NCI-H748 (cell line): ENCODE data around the gene ARID1B.

Experiments used
- DNase-seq: peaks from one replicate; lab custom pipeline; 2025; ENCODE audit not compliant: unreplicated experiment; lab: John Stamatoyannopoulos, UW

ARID1B gene

DNA sequence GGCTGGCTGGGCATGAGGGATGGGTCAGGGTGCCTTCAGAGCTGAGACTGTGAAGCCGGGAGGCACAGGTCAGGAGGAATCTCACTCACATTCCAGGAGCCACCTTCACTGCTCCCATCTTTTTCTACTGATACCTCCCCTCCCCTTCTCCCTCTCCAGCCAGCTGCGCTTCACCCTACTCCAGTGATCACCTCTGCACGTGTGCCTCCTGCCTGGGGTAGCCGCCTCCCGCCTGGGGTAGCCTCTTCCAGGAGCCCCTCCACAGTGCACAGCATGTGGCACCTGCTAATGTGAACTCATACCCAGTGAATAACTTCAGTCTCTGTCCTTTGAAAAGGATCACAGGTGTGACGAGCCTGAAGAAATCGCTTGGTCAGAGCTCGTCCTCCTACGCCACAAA, 313.6 kb downstream of the ARID1B start:
- no peak for DNase-seq

DNA sequence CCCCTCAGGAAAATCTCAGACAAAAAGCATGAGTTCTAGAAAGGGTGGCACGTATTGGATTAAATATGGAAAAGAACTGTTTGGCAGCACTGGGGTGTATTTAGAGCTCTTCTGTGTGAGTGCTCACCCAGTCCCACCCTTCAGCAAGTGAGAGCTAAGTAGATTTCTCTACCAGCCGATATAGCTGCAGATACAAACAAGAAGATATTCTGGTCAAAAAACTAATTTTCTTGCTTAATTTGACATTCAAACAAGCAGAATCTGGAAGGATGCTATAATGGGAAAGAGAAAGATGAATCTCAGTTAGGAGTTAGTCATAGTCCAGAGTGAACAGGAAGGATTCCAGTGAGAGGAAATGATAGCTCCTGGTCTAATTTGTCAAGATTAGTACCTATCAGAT, 314.1 kb downstream of the ARID1B start:
- DNase-seq: no peak

DNA sequence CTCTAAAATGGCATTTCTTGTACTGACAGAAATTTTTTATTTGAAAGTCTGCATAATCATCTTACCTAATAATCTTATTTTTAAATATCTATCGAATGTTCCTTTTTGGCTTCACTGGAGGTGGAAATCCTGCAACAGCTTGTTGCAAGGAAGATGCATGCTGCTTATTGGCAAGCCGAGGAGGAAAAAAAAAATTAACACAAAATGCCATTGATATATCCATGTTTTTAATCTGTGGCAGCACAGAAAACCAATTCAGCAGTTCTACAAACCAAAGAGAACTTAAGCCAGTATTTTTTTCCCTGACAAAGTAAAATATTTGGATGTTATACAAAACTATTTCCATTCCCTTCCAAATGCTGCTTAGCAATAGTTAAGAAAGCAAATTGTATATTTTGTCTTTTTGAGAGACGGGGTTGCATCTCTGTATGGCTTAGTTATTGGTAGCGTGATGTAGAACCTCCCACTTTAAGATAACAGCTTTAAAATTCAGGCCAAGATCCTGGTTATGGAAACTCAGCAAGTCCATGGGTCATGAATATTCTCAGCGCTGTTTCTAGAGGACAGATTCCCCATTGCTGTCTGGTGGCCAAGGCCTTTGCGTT, 314.8 kb downstream of the ARID1B start:
- no peak for DNase-seq

DNA sequence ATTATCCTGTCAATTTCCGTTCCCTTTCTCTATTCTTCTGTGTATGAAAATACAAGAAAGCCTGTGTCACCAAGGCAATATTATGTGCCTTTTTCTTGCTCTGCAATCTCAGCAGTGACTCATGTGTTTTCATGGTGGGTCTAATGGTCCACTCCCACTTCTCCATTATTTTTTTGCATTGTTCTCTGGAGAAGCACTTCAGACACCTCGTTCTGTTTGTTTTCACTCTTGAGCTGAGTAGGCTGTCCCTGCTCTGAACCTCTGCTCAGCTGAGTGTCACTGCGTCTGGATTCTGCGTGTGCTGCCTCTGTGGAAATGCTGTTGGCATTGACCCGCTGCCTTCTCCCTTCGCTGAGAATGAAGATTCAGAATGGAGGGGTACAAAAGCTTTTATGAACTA, 315.6 kb downstream of the ARID1B start:
- peak; percentile 85 for DNase-seq

DNA sequence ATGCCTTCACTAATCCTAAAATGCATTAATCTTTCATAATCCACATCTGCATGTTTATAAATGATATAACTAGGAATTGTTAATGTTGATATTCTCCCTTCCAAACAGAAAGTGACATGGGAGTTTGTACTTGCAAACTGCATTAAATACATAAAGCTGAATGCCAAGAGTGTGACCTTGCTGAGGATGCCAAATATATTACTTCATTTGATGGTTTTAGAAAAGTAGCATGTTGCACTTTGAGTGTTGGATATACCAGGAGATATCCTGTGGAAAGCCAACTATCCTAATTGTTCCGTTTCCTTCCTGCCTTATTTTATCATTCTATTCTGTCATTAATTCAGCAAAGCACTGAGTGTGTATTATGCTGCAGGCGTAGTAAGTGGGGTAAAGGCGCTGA, 316.4 kb downstream of the ARID1B start:
- no peak for DNase-seq

DNA sequence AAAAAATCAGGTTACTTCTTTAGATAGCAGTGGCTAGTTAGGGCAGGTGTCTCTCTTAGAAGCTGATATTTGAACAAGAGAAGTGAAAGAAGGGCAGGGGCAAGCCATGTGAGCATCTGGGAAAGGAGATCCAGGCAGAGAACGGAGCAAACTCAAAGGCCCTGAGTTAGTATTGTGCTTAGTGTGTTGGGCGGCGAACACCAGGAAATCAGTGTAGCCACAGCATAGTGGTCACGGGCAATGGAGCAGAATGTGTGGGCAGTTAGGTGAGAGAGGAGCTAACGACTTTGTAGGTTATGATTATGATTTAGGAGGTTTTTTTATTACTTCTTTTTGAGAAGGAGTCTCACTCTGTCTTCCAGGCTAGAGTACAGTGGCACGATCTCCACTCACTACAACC, 316.9 kb downstream of the ARID1B start:
- DNase-seq: no peak

DNA sequence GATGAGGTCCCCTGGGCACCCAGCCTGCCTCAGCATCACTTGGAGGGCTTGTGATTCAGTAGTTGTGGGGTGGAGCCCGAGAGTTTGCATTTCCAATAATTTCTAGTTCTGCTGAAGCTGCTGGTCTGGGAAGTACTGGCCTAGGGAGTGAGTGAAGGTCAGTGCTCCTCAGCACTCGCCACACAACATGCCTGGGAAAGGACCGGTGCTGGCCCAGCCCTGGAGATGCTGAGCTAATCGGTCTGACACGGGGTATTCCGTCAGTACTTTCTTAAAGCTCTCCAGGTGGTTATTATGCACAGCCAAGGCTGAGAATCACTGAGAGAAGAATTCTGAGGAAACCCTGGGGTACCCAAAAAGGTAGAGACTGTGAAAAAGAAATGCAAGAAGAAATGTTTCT, 317.9 kb downstream of the ARID1B start:
- DNase-seq: no peak

DNA sequence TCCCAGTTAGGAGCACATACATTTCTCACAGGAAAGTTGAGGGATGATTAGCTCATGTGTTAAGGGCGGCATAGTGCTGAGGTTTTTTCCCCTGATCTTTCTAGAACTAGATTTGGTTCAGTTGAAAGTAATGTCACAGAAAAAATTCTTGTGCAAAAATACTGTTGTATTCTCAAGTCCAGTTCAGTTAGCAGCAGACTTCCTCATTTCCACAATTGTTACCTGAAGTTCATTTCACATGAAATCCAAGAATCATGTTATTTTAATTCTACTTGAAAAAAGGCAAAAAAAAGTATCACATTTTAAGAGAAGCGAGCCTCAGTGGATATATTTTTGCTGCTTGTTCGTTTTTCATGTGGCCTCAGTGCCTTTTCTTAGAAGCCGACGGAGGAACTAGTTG, 318.4 kb downstream of the ARID1B start:
- no peak for DNase-seq

DNA sequence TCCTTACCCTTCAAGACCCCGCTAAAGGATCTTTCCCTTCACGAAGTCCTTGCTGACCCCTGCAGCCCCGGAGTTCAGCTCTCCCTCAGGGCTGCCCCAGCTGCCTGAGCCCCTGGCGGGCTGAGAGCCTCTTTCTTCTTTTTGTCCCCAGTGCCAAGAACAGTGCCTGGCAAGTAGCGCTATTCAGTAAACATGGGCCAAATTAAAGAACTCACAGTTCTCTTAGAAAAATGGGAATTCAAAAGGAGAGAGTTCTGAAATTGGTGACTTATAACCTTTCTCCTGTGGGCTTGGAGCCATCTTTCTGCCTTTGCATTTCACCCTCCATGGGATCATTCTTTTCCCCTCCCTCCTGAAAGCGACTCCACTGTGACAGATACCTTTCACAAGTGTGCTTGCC, 318.9 kb downstream of the ARID1B start:
- DNase-seq: no peak

DNA sequence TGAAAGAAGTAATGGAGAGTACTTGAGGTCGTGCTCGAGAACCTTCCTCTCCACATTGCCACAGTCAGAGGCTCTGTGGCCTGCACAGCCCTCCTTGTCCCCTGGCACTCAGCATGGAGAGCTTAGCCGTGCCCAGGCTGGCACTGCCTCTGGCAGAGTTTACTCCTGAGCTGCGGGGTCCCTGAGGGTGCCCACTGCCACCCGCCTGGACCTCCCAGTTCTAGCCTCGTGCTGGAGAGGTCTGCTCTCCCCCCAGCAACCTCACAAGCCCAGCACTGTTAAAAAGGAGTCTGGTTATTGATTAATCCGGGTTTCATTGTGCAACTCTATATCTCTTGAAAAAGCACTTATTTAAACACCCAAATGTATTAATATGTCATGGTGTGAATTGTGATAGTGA, 319.3 kb downstream of the ARID1B start:
- no peak for DNase-seq

DNA sequence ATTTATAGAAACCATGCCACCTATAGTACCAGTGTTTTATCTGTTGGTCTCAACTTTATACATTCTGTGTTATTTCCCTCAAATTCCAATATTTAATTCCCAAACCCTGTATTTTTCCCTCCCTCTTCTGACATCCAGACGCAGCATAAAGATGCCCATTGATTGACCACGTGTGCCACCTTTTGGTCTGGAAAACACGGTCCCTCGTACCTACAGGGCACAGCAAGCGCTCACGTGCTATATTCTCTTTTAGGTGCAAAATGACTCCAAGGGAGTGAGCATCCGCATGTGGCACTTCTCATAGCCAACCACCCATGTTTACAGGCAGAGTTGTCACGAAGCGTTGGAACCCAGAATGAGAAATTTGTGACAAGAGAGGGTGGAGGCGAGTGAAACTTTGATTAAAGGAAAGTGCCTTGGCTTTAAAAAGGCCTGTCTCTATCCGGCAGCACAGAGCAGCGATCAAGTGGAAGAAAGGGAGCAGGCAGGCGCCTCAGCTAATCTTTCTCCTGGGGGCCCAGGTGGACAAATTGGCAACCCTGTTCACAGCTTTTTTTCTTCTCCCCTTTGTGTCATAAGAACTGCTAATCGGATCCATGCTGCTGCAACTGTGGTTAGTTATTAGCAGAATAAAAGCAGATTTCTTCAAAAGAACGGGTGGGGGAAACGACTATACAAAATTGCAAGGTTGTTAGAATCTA, 320.2 kb downstream of the ARID1B start:
- no peak for DNase-seq

DNA sequence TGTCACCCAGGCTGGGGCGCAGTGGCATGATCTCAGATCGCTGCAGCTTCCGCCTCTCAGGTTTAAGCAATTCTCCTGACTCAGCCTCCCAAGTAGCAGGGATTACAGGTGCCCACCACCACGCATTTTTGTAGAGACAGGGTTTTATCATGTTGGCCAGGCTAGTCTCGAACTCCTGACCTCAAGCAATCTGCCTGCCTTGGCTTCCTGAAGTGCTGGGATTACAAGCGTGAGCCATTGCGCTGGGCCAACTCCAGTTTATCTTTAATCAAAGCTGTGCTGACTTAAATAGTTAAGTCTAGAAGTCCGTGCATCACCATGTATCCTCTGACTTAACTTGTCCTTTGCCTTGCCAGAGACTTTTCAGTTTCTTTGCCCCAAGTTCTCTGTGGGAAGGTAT, 321.8 kb downstream of the ARID1B start:
- no peak for DNase-seq

DNA sequence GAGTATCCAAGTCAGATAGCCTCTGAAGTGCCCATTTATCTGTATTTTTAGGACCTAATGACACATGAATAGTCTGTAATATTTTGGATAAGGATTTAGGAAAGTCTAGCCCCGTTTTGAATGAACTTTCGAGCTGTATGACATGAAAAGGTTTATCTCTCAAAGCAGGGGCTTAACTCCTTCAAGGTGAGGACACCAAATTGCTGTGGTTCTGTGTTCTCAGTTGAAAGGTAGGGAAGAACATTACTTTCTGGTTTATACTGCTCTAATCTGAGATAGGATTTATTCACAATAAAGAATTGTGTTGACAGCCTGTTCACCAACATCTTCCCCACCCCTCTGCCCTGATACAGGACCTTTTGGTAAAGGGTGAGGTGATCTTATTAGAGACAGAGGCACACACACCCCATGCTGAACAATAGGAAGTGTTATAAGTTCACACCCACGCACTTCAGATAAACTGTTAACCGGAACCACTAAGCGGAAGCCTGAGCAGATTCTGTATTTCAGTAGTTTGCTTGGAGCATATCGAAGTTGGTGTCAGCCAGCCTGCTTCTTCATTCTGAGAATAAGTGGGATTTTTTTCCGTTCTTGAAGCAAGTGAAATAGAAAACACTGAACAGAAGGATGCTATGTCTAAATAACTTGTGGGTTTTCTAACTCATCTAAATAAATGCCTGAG, 322.9 kb downstream of the ARID1B start:
- no peak for DNase-seq

DNA sequence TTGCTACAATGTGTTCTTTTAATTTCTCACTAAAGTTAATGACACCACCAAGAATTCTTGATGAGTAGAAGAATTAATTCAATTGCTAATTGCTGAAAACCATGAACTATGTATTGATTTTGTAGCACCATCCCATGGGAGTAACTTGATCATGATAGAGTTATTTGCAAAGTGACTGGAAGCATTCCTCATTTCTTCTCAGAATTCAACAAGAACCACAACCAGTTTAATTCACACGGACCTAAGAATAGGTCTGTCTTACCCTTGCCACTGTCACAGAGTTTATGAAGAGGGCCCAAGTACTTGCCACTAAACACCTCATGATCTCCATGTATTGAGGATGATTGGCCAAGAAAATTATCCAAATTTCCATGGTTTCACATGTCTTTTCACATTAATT, 324.0 kb downstream of the ARID1B start:
- DNase-seq: no peak

DNA sequence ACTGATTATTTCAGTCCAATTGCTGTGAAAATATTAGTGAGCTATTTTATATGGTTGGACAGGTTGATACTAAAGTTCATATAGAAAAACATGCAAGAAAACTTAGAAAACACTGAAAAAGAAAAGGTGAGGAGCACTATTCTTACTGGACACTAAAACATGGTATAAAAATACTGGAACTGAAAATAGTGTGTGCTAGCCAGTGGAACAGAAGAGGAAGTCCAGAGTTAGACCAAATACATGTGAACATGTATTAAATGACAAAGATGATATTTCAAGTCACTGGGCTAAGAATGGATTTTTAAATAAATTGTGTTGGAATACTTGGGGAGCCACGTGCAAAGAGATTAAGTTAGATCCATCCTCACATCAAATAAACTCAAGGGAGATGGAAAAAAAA, 327.6 kb downstream of the ARID1B start:
- DNase-seq: no peak

DNA sequence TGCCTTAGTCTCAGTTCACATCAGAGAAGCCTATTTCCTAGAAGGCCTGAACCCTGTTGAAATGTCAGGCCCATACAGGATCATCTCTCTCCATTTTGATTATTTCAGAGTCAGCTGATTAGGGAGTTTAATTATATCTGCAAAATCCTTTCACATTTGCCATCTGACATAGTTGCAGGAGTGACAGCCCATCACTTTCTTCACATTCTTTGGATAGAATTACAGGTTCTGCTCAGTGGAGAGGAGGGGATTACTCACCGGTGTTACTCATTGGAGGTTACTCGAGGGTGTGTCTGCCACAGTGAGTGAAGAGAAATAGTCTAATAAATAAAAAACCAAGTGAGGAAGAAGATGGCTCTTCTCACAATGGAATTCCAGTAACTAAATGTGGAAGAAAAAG, 329.3 kb downstream of the ARID1B start:
- no peak for DNase-seq

DNA sequence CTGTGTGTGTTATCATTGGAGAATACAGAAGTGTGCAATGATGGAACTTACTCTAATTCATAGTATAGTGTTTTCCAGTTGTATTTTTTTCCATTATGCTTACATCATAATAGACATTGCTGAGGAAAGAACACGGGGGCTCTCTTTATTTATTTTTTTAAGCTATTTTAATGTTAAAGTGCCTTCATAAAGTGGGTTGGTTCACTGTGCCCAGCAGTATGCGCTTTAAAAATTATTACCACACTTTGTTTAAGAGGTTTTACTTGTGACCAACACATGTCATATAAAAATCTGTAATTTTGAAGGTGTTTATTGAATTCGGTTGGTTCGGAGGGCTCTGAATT, 330.4 kb downstream of the ARID1B start:
- DNase-seq: no peak

DNA sequence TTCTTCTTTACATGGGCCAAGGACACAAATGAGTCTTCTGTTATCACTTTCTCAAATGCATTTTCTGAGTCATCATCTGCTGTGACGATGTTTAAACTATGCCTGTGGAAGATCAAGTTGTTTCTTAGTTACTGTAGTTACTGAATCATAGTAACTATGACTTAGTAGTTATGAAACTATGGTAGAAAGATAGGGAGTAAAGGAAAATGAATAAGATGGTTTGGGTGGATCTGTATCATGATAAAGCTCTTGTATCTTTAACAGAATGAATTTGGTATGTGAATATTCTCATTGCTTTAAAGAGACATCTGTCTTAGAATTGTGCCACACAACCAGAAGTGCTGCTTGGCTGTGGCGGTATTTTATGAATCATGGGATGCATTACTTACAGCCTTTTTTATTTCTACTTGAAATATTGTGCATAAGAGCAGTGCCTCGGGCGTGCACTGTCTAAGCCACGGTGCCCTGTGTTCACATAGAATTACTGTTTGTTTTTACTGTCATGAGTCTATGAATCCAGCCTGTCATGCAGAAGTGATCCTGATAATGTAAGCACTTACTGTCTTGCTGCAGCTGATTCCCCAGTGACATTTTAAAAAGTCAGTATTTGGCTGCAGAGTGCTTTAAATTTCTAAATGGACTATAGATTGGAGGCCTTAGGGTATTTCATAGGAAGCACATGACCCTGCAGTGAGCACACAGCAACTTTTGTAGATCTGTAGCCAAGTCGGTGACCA, 330.9 kb downstream of the ARID1B start:
- DNase-seq: no peak

DNA sequence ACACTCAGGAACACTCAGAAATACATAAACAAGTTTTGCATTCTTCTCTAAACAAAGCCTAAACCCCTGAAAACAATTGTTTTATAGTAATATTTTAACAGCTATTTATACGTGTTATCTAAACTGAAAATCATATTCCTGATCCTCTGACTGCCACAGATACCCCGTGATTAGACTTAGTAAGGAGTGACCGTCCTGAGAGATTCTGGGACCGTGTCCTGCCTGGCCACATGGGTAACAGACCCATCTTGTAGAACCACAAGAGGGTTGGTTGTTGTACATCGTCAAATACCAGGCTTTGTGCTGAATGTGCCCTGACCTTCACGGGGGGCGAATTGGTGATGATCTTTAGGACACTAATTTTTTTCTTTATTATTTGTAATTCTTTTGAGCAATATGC, 331.7 kb downstream of the ARID1B start:
- no peak for DNase-seq

DNA sequence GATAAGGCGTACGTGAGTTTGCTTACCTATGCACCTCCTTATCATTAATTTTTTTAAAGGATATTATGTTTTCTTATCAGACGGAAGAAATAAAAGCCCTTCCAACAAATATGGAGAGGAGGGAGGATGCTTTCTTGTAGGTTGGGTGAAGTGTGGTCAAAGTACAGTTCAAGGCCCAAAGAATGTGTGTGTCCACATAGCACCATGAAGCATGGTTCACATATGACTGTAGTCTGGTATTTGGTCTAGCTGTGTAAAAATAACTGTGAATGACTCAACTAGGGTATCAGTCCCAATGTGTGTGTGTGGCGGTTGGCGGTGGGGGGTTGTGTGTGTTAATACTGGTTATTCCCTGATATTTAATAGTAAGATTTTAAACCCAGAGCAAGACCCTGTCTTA, 333.4 kb downstream of the ARID1B start:
- no peak for DNase-seq

DNA sequence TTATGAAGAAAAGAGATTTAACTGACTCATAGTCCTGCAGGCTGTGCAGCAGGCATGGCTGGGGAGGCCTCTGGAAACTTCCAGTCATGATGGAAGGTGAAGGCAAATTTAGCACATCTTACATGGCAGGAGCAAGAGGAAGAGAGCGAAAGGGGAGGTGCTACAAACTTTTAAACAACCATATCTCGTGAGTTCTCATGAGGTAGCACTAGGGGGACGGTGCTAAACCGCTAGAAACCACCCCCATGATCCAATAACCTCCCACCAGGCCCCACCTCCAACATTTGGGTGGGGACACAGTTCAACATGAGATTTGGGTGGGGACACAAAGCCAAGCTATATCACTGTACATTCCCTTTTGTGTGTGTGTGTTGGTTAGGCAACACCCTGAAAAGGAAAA, 336.2 kb downstream of the ARID1B start:
- no peak for DNase-seq

DNA sequence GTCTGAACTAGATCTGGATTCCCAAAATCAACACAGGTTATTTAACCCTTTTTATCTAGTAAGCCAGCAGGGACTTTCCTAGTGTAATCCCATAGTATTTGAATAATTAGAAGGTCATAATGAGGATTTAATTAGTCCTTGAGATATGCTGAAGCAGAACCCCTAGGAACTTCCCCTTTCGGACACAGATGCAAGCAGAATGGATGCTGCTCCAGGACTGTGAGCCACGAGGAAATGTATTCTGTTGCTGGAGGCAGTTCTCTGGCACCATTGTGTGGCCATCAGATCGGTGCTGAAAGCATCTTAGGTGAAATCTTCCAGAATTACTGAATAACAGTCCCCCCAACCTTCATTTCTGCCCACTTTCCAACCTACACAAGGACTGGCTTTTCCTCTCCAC, 339.2 kb downstream of the ARID1B start:
- DNase-seq: no peak
